ENCODE measurements around the gene REEP6. TPM values are rescaled to one million over a fixed set of nuclear protein-coding genes. Genes with fewer than 3 reads are reported as not detected.
"Not testable (repeated sequence)": the region's sequence is repeated elsewhere in the genome, so short reads cannot be mapped to it uniquely, and the experiment has no call there.

Gene REEP6
- total RNA-seq, 1 donor from 2014 or later = 0.26 TPM

- no peak for DNase-seq (ENCODE audit: low read depth in 2 of 2)
Measured at GRCh38 chr19:1472231-1473084, 18.5 kb upstream of the REEP6 start.

- no peak for DNase-seq (ENCODE audit: low read depth in 2 of 2)
Measured at GRCh38 chr19:1473085-1473851, 17.7 kb upstream of the REEP6 start.

GRCh38 chr19:1474011-1474764 is 16.8 kb upstream of the REEP6 start:
- DNase-seq (ENCODE audit: low read depth in 2 of 2) = no peak

GRCh38 chr19:1474765-1475351 is 16.1 kb upstream of the REEP6 start:
- no peak for DNase-seq (ENCODE audit: low read depth in 2 of 2)

- DNase-seq (ENCODE audit: low read depth in 2 of 2) = no peak
Measured at GRCh38 chr19:1475751-1476437, 15.1 kb upstream of the REEP6 start.

GRCh38 chr19:1477056-1477455 is 13.9 kb upstream of the REEP6 start:
- DNase-seq (ENCODE audit: low read depth in 2 of 2) = not testable (repeated sequence)

GRCh38 chr19:1478934-1479707 is 11.9 kb upstream of the REEP6 start, which contains the start of gene C19orf25:
C19orf25 (minus strand) TSS chr19:1479215; CDS start chr19:1478903, 312 bp downstream.
- peak; percentile 85 to 93 for DNase-seq (ENCODE audit: low read depth in 2 of 2)

GRCh38 chr19:1481224-1481892 is 9.6 kb upstream of the REEP6 start:
- DNase-seq (ENCODE audit: low read depth in 2 of 2) = no peak

GRCh38 chr19:1481893-1482360 is 9.1 kb upstream of the REEP6 start:
- no peak for DNase-seq (ENCODE audit: low read depth in 2 of 2)

- DNase-seq (ENCODE audit: low read depth in 2 of 2) = no peak
Measured at GRCh38 chr19:1482361-1483130, 8.4 kb upstream of the REEP6 start.

GRCh38 chr19:1483131-1483978 is 7.6 kb upstream of the REEP6 start:
- no peak for DNase-seq (ENCODE audit: low read depth in 2 of 2)

- no peak for DNase-seq (ENCODE audit: low read depth in 2 of 2)
Measured at GRCh38 chr19:1483979-1484428, 7.0 kb upstream of the REEP6 start.

- DNase-seq (ENCODE audit: low read depth in 2 of 2) = no peak
Measured at GRCh38 chr19:1486720-1487575, 4.0 kb upstream of the REEP6 start.

- no peak for DNase-seq (ENCODE audit: low read depth in 2 of 2)
Measured at GRCh38 chr19:1487576-1488281, 3.3 kb upstream of the REEP6 start.

GRCh38 chr19:1488282-1488601 is 2.7 kb upstream of the REEP6 start:
- no peak for DNase-seq (ENCODE audit: low read depth in 2 of 2)
